ENCODE measurements around the gene GPR62.

DNA sequence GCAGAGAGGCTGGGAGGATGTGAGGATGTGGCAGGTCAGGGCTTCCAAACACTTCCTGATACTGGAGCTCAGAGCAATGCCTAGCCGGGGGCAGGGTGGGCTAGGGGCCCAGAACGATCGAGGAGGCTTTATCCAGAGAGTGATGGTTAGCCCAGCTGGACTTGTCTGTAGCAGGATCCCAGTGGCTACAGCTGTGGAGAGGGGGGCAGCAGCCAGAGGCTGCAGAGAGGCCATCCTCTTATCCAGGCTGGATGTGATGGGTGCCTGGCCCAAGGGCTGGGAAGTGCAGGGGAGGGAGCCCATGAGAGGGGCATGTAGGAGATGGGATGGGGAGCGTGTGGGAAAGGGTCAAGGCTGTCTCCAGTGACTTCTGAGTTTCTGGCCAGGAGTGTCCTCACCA, 8.4 kb upstream of the GPR62 start:
- TF ChIP-seq, protein P1, sequence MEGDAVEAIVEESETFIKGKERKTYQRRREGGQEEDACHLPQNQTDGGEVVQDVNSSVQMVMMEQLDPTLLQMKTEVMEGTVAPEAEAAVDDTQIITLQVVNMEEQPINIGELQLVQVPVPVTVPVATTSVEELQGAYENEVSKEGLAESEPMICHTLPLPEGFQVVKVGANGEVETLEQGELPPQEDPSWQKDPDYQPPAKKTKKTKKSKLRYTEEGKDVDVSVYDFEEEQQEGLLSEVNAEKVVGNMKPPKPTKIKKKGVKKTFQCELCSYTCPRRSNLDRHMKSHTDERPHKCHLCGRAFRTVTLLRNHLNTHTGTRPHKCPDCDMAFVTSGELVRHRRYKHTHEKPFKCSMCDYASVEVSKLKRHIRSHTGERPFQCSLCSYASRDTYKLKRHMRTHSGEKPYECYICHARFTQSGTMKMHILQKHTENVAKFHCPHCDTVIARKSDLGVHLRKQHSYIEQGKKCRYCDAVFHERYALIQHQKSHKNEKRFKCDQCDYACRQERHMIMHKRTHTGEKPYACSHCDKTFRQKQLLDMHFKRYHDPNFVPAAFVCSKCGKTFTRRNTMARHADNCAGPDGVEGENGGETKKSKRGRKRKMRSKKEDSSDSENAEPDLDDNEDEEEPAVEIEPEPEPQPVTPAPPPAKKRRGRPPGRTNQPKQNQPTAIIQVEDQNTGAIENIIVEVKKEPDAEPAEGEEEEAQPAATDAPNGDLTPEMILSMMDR (conservative IDR thresholded peaks at IDR 0.05; ENCODE audit: low read length): no peak
- TF ChIP-seq EZH2phosphoT487 (IDR thresholded peaks at IDR 0.05; ENCODE audit: borderline replicate concordance, low read depth, low read length): no peak

All from OCI-LY7 (cell line).